GM18951 (cell line): ENCODE data around the gene CCNF.
"Not testable (repeated sequence)": the region's sequence is repeated elsewhere in the genome, so short reads cannot be mapped to it uniquely, and the experiment has no call there.

Source experiments
- POLR2A ChIP-seq: IDR thresholded peaks from 4 replicates; pipeline ENCODE4 v1.6.1; 2011; ENCODE audit warnings: mild to moderate bottlenecking; ENCODE audit not compliant: insufficient read length, insufficient read depth; ENCODE audit errors: extremely low read depth
- in situ Hi-C: fragments of 300-500 bp; cut with MboI; formaldehyde crosslinking; loops from one replicate; pipeline ENCODE4 v1.12.0; 2022; ENCODE audit warnings: low sequenced_read_pairs, mixed read lengths, inconsistent platforms; ENCODE audit not compliant: unreplicated experiment

Gene CCNF

GRCh38 chr16:2429034-2429770, at the start of gene CCNF:
Gene CCNF, plus strand, starts transcription at chr16:2429447. Its CDS starts 35 bp downstream, at chr16:2429482.
- peak; percentile 90 for TF ChIP-seq POLR2A
- in situ Hi-C loops = no loop called here

- in situ Hi-C loops = no loop called here
- TF ChIP-seq POLR2A = no peak
These were observed 45.7 kb upstream of the CCNF start for GRCh38 chr16:2383501-2383900.

GRCh38 chr16:2384426-2384825, 44.8 kb upstream of the CCNF start:
- in situ Hi-C loops = no loop called here
- TF ChIP-seq POLR2A = no peak

- in situ Hi-C loops = no loop called here
- TF ChIP-seq POLR2A = no peak
These were observed 43.9 kb upstream of the CCNF start for GRCh38 chr16:2385190-2385836.

- in situ Hi-C loops = not testable (repeated sequence)
These were observed 43.3 kb upstream of the CCNF start for GRCh38 chr16:2385982-2386381.

- in situ Hi-C loops = no loop called here
- TF ChIP-seq POLR2A = no peak
These were observed 42.3 kb upstream of the CCNF start for GRCh38 chr16:2386990-2387389.

GRCh38 chr16:2388139-2388874, 40.9 kb upstream of the CCNF start:
- in situ Hi-C loops = no loop called here
- no peak for TF ChIP-seq POLR2A

GRCh38 chr16:2388875-2389433, 40.3 kb upstream of the CCNF start:
- in situ Hi-C loops = no loop called here
- no peak for TF ChIP-seq POLR2A

GRCh38 chr16:2392025-2392424, 37.2 kb upstream of the CCNF start:
- TF ChIP-seq POLR2A = no peak
- in situ Hi-C loops = no loop called here

GRCh38 chr16:2398520-2398919, 30.7 kb upstream of the CCNF start:
- in situ Hi-C loops = no loop called here
- TF ChIP-seq POLR2A = no peak

GRCh38 chr16:2404099-2404498, 25.1 kb upstream of the CCNF start:
- in situ Hi-C loops = loop anchor here (10.0 kb wide), 1 partner anchor 49 kb away; no protein-coding TSS in a partner anchor
- TF ChIP-seq POLR2A = no peak

- no peak for TF ChIP-seq POLR2A
- in situ Hi-C loops = no loop called here
These were observed 14.2 kb upstream of the CCNF start for GRCh38 chr16:2415085-2415484.

- in situ Hi-C loops = no loop called here
- TF ChIP-seq POLR2A = no peak
These were observed 9.2 kb upstream of the CCNF start for GRCh38 chr16:2420035-2420434.
